HG03045 (cell line): ENCODE data around the gene SKIC2.

Experiments used
- ATAC-seq: cut with Tn5 transposase; IDR thresholded peaks from one replicate; pipeline ENCODE4 v1.9.1; 2021; ENCODE audit warnings: mild to moderate bottlenecking, moderate library complexity; ENCODE audit not compliant: unreplicated experiment

Gene SKIC2

GRCh38 chr6:31945507-31946369 is 13.2 kb upstream of the SKIC2 start, which contains the start of gene CFB:
CFB (plus strand) TSS chr6:31946095; CDS start chr6:31946222, 127 bp downstream.
- ATAC-seq: no peak

GRCh38 chr6:31946370-31946885 is 12.5 kb upstream of the SKIC2 start:
- no peak for ATAC-seq

GRCh38 chr6:31947070-31947675 is 11.8 kb upstream of the SKIC2 start:
- no peak for ATAC-seq

- no peak for ATAC-seq
Measured at GRCh38 chr6:31947864-31948263, 11.1 kb upstream of the SKIC2 start.

- ATAC-seq: no peak
Measured at GRCh38 chr6:31948306-31948705, 10.7 kb upstream of the SKIC2 start.

- no peak for ATAC-seq
Measured at GRCh38 chr6:31948753-31949413, 10.1 kb upstream of the SKIC2 start.

- no peak for ATAC-seq
Measured at GRCh38 chr6:31949926-31950548, 8.9 kb upstream of the SKIC2 start.

- ATAC-seq: no peak
Measured at GRCh38 chr6:31952140-31952805, 6.7 kb upstream of the SKIC2 start.

- no peak for ATAC-seq
Measured at GRCh38 chr6:31952890-31953289, 6.1 kb upstream of the SKIC2 start.

- ATAC-seq: no peak
Measured at GRCh38 chr6:31954511-31954910, 4.5 kb upstream of the SKIC2 start.

GRCh38 chr6:31956796-31957195 is 2.2 kb upstream of the SKIC2 start:
- ATAC-seq: no peak

GRCh38 chr6:31958412-31958740 is 599 bp upstream of the SKIC2 start:
- ATAC-seq: no peak

GRCh38 chr6:31961616-31962015 is 2.6 kb downstream of the SKIC2 start:
- no peak for ATAC-seq

GRCh38 chr6:31963921-31964320 is 4.9 kb downstream of the SKIC2 start:
- no peak for ATAC-seq

GRCh38 chr6:31965700-31966099 is 6.7 kb downstream of the SKIC2 start:
- ATAC-seq: no peak

GRCh38 chr6:31966506-31966905 is 7.5 kb downstream of the SKIC2 start:
- no peak for ATAC-seq

- no peak for ATAC-seq
Measured at GRCh38 chr6:31966997-31967925, 8.3 kb downstream of the SKIC2 start.

GRCh38 chr6:31967926-31968320 is 8.9 kb downstream of the SKIC2 start:
- ATAC-seq: no peak

- no peak for ATAC-seq
Measured at GRCh38 chr6:31968326-31968725, 9.4 kb downstream of the SKIC2 start.
